Colonic mucosa (tissue), 4 donors: Measurements from ENCODE around the gene SPIN1. TPM values are rescaled to one million over a fixed set of nuclear protein-coding genes. Genes with fewer than 3 reads are reported as not detected.

Experiments
- DNase-seq: peaks from one replicate; pipeline ENCODE4 v3.0.0-alpha.2; 2020
- H3K27ac ChIP-seq: fragments of 200-600 bp; one replicate; pipeline ENCODE4 v1.8.0; 2021
- H3K27me3 ChIP-seq: fragments of 200-600 bp; one replicate; pipeline ENCODE4 v1.8.0; 2021
- H3K36me3 ChIP-seq: fragments of 200-600 bp; one replicate; pipeline ENCODE4 v1.8.0; 2021
- H3K4me1 ChIP-seq: fragments of 200-600 bp; one replicate; pipeline ENCODE4 v1.8.0; 2021; ENCODE audit warnings: mild to moderate bottlenecking
- H3K4me3 ChIP-seq: fragments of 200-600 bp; one replicate; pipeline ENCODE4 v1.8.0; 2021
- H3K9ac ChIP-seq, 2 donors: one replicate each; pipeline ENCODE4 v1.7.0; 2013; ENCODE audit warnings: control low read depth in 2 of 2, low read depth in 2 of 2, low read length in 2 of 2
- H3K9me3 ChIP-seq: fragments of 200-600 bp; one replicate; pipeline ENCODE4 v1.8.0; 2021
- CTCF ChIP-seq: fragments of 200-600 bp; IDR thresholded peaks from one replicate; pipeline ENCODE4 v1.8.0; 2022; ENCODE audit warnings: antibody characterized with exemption, mild to moderate bottlenecking
- intact Hi-C: fragments of 100-400 bp; cut with DNase I; formaldehyde crosslinking; loops from one replicate; pipeline ENCODE4 v1.14.1; 2022
- total RNA-seq, 2 donors: library from RNA; stranded (reverse); fragmentation: NEBNext Ultra II Directional in 1 of 2; extraction: Animal tissue kit (Norgen Biotek cat#: 25700) in 1 of 2; gene quantifications; one replicate each; pipeline ENCODE4 v1.2.1, GENCODE V29; 2021
- donor health status: healthy.
- donor health status: DM: no; HTN: no; CAD: no.
- donor health status: DM: no; HTN: no; CAD: no.

Gene SPIN1
- total RNA-seq, 2 donors from 2014 or later: 51.4 to 68.0 TPM

DNA sequence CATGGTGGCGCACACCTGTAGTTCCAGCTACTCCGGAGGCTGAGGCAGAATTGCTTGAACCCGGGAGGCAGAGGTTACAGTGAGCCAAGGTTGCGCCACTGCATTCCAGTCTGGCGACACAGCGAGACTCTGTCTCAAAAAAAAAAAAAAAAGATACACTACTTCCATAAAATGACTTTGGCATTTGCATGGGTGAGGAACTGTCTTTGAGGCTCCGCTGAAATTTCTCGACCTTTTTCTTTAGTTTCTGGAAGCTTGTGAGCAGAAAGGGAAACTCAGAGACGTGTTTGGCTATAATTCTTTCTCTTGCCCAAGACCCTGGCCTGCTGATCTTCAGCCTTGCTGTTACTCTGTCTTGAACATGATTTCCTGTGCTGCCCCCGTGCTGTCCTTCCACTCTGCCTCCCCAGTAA is 37.3 kb downstream of the SPIN1 start:
- intact Hi-C loops: no loop called here
- Histone ChIP-seq H3K36me3 (no peaks in the 10 kb centered on the region), H3K4me3 (no peak overlapping the region), H3K9me3 (no peaks in the 10 kb centered on the region), H3K27me3 (no peaks in the 10 kb centered on the region), H3K4me1 (no peaks in the 10 kb centered on the region), H3K27ac (no peak overlapping the region), H3K9ac (no peak overlapping the region)
- DNase-seq: no peak
- no peak for TF ChIP-seq CTCF

GRCh38 chr9:88426651-88427050 is 38.4 kb downstream of the SPIN1 start:
- Histone ChIP-seq H3K36me3 (no peaks in the 10 kb centered on the region), H3K27me3 (no peaks in the 10 kb centered on the region), H3K9ac (no peak overlapping the region), H3K9me3 (no peaks in the 10 kb centered on the region), H3K4me3 (no peak overlapping the region), H3K27ac (no peak overlapping the region), H3K4me1 (no peaks in the 10 kb centered on the region)
- no peak for DNase-seq
- TF ChIP-seq CTCF: no peak
- intact Hi-C loops: no loop called here

DNA sequence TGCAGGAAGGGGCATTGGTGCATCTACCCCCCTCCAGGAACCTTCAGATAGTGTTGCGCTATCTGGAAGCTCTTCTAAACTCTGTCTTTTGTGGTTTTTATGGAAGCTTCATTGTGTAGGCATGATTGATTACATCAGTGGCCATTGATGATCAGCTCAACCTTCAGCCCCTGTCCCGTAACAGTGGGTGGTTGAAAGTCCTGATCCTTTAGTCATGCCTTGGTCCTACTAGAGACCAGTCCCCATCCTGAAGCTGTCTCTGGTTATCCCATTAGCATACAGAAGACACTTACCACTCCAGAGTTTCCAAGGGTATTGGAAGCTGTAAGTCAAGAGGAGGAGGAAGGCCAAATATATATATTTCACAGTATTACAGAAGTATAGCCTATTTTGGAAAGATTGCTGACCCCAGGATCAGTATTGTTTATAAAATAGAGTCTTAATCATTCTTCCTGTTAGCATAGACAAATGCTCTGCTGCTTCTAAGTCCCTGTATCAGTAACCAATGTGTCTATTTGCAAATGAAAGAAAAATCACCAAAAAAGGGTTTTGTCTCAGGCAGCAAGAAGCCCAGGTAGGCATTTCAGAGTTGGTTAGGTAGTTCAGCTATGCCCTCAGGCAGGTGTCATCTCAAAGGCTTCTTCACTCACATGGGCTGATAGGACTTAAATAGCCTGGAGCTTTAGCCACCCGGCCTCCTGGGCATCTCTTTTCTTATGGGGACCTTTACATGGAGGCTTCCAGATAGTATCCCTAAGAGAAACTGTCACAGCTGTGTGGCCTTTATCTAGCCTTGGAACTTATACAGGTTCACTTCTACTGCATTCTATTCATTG is 41.6 kb downstream of the SPIN1 start:
- Histone ChIP-seq H3K4me1 (no peaks in the 10 kb centered on the region), H3K9me3 (no peaks in the 10 kb centered on the region), H3K9ac (no peak overlapping the region), H3K36me3 (no peaks in the 10 kb centered on the region), H3K27me3 (no peaks in the 10 kb centered on the region), H3K4me3 (no peak overlapping the region), H3K27ac (no peak overlapping the region)
- intact Hi-C loops: no loop called here
- TF ChIP-seq CTCF: no peak
- DNase-seq: no peak

DNA sequence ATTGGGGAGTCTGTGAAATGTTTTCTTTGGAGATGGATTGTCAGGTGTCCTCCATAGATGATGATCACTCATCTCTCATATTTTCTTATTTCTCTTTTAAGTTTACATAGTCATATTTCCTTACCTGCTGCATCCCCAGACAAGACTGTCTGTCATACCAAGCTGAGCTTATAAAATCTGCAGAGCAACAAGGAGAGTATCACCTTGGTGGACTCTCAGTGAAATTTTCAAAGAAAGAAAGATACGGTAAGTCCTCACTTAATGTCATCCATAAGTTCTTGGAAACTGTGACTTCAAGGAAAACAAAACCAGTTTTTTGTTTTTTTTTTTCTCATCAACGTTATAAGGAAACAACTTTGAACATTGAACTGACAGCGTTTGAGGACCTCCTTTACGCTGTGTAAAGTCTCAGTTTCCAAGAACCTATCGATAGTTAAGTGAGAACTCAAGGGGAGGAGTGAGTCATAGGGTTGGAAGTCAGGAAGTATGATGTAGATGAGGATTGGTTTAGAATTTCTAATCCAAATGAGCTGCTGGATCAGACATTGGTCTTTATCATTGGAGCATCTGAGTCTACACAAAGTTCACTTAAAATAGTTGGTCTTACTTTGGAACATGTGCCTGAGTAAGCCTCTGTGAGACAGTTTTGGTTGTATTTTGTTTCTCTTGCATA is 45.5 kb downstream of the SPIN1 start:
- no peak overlapping the region for H3K9ac ChIP-seq
- intact Hi-C loops: no loop called here
- H3K4me1 ChIP-seq: no peaks in the 10 kb centered on the region
- no peaks in the 10 kb centered on the region for H3K9me3 ChIP-seq
- DNase-seq: no peak
- no peaks in the 10 kb centered on the region for H3K27me3 ChIP-seq
- no peak for TF ChIP-seq CTCF
- no peak overlapping the region for H3K27ac ChIP-seq
- H3K36me3 ChIP-seq: no peaks in the 10 kb centered on the region
- no peak overlapping the region for H3K4me3 ChIP-seq

GRCh38 chr9:88435336-88435735 is 47.1 kb downstream of the SPIN1 start:
- Histone ChIP-seq H3K4me1 (no peaks in the 10 kb centered on the region), H3K9ac (no peak overlapping the region), H3K9me3 (no peaks in the 10 kb centered on the region), H3K4me3 (no peak overlapping the region), H3K36me3 (no peaks in the 10 kb centered on the region), H3K27me3 (no peaks in the 10 kb centered on the region), H3K27ac (peak overlapping the region; percentile 74)
- TF ChIP-seq CTCF: no peak
- DNase-seq: no peak
- intact Hi-C loops: no loop called here
